HG03558 (cell line): ENCODE measurements around the gene VEZT.

ENCODE experiments used
- ATAC-seq: cut with Tn5 transposase; IDR thresholded peaks from one replicate; pipeline ENCODE4 v1.9.1; 2021; ENCODE audit warnings: moderate number of reproducible peaks; ENCODE audit not compliant: unreplicated experiment; ENCODE audit errors: extremely low read depth

VEZT gene

DNA sequence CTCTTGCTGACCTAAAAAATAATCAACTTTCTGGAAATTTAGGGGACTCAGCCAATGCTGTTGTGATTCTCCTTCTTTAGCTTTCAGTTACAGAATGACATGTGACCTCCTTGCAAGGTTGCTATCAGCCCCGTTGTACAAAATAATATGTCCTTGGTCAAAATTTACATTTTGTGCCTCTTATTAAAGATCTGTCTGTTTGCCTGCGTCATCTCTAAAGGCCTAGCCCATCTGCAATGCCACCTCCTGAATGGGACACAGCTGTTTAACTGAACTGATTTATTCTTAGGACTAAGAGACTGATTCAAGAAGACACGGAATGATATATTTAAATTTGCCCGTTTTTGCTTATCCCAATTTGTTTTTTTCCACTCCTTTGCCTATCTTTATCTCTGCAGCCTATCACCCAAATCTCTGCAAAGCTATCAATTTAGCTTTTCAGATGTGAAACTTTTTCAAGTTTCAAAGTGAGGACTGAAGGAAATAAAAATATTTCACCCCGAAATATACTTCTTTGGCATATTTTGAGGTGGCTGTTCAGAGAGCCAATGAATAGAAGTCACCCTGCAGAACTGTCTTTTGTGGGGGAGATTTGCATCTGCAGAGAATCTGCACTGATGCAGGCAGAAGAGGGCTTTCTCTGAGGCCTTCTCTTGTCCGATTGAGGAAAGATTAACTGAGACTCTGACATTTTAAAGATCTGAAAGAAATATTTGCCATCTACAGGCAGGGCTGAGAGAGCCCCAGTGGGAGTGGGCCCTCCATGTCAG is 126.0 kb downstream of the VEZT start:
- no peak for ATAC-seq

DNA sequence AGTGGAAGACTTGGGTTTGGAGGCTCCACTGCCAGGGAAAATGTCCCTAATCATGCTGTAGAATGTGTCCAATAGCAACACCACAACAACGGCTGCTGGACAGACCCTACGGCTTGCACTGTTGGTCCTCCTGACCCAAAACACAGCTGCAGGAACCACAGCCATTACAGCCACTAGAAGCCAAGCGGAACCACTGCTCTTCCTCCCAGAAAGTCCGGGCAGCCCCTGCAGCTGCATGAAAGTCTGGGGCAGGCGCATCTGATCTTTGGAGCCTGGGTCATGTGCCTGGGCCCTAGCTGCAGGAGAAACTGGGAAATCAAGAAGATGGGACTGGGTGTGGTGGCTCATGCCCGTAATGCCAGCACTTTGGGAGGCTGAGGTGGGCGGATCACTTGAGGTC is 131.7 kb downstream of the VEZT start:
- no peak for ATAC-seq

DNA sequence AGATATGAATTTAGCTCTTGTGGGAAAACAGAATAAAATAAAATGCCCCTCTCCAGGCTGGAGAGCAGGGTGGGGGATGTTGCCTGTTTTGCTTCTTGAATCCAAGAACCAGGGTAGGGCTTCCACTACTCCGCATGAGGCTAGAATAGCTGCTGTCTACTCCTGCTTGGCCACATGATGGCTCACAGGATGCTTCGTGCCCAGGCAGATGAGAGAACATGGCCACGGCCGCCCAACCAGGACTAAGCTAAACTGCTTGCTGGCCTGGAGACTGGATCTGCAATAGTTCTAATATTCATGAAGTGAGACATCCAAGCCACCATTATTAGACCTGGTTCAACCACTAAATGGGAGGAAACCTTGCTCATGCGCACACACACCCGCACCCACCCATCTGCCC is 134.1 kb downstream of the VEZT start:
- no peak for ATAC-seq
